Measurements from ENCODE around the gene PLA2G6.

DNA sequence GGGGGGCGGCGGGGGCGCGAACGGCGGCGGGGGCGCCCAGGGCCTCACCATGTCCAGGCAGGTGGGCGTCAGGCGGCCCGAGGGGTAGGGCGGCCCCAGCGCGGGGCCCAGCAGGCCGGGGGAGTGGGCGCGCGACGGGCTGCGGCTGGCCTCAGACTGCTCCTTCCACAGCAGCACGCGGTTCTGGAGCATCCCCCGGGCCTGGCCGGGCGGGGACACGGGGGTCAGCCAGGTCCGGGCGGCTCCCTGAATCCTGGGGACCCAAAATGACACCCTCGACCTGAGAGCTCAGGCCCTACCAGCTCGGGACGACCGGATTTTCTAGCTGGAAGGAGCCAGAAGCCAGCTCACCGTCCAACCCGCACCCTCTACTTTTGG lies 92.2 kb downstream of the PLA2G6 start:
- TF ChIP-seq POLR2A (IDR thresholded peaks at IDR 0.05): no peak
- TF ChIP-seq, protein P1, sequence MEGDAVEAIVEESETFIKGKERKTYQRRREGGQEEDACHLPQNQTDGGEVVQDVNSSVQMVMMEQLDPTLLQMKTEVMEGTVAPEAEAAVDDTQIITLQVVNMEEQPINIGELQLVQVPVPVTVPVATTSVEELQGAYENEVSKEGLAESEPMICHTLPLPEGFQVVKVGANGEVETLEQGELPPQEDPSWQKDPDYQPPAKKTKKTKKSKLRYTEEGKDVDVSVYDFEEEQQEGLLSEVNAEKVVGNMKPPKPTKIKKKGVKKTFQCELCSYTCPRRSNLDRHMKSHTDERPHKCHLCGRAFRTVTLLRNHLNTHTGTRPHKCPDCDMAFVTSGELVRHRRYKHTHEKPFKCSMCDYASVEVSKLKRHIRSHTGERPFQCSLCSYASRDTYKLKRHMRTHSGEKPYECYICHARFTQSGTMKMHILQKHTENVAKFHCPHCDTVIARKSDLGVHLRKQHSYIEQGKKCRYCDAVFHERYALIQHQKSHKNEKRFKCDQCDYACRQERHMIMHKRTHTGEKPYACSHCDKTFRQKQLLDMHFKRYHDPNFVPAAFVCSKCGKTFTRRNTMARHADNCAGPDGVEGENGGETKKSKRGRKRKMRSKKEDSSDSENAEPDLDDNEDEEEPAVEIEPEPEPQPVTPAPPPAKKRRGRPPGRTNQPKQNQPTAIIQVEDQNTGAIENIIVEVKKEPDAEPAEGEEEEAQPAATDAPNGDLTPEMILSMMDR (IDR thresholded peaks at IDR 0.05): no peak
